Keratinocyte (primary cell): ENCODE measurements around the gene SLC30A7. TPM values are rescaled to one million over a fixed set of nuclear protein-coding genes. Genes with fewer than 3 reads are reported as not detected.

Experiments used
- DNase-seq: peaks from one replicate; pipeline ENCODE4 v3.0.0-alpha.2; 2011; ENCODE audit warnings: low read depth, missing footprints, low spot score
- FAIRE-seq: peaks from 2 replicates; lab custom pipeline; 2011; peaks lifted over from hg19 to GRCh38; lab: Jason Lieb, UNC
- H2AFZ ChIP-seq: 2 replicates; pipeline ENCODE4 v1.6.0; 2012; ENCODE audit warnings: low read length, control low read depth, inconsistent platforms; ENCODE audit not compliant: control insufficient read depth
- H3K27ac ChIP-seq: 2 replicates; pipeline ENCODE4 v1.5.1; 2011; ENCODE audit warnings: low read length; ENCODE audit not compliant: control insufficient read depth, insufficient read depth
- H3K27me3 ChIP-seq: 3 replicates; pipeline ENCODE4 v1.6.0; 2011; ENCODE audit warnings: low read length; ENCODE audit not compliant: control insufficient read depth, insufficient read depth; ENCODE audit errors: extremely low read depth
- H3K36me3 ChIP-seq, 2 experiments: 2 replicates in 1 of 2; 3 replicates in 1 of 2; pipeline ENCODE4 v1.5.1; 2011; ENCODE audit warnings: low read length in 2 of 2, mild to moderate bottlenecking in 1 of 2; ENCODE audit not compliant: control insufficient read depth in 2 of 2, insufficient read depth in 2 of 2; ENCODE audit errors: extremely low read depth in 1 of 2
- H3K4me1 ChIP-seq: 3 replicates; pipeline ENCODE4 v1.5.1; 2011; ENCODE audit warnings: low read length; ENCODE audit not compliant: control insufficient read depth, insufficient read depth; ENCODE audit errors: extremely low read depth
- H3K4me2 ChIP-seq: 3 replicates; pipeline ENCODE4 v1.6.0; 2011; ENCODE audit warnings: low read depth, low read length; ENCODE audit not compliant: control insufficient read depth, insufficient read depth; ENCODE audit errors: extremely low read depth
- H3K4me3 ChIP-seq, 3 experiments: fragments of 200-600 bp in 1 of 3; sonication (generic) in 1 of 3; 2 replicates in 2 of 3; 3 replicates in 1 of 3; pipeline ENCODE4 v1.5.1; 2011 to 2016; ENCODE audit warnings: low read length in 3 of 3, mild to moderate bottlenecking in 3 of 3, control low read depth in 2 of 3, inconsistent platforms in 1 of 3, low read depth in 1 of 3, mixed read lengths in 1 of 3, mixed run types in 1 of 3, moderate library complexity in 1 of 3; ENCODE audit not compliant: control insufficient read depth in 2 of 3, insufficient read depth in 2 of 3; ENCODE audit errors: extremely low read depth in 1 of 3
- H3K79me2 ChIP-seq: 2 replicates; pipeline ENCODE4 v1.6.0; 2012; ENCODE audit warnings: low read length; ENCODE audit not compliant: control insufficient read depth, insufficient read depth
- H3K9ac ChIP-seq: 3 replicates; pipeline ENCODE4 v1.6.0; 2011; ENCODE audit warnings: low read length; ENCODE audit not compliant: control insufficient read depth, insufficient read depth; ENCODE audit errors: extremely low read depth
- H3K9me1 ChIP-seq: 3 replicates; pipeline ENCODE4 v1.6.0; 2011; ENCODE audit warnings: low read length; ENCODE audit not compliant: control insufficient read depth, insufficient read depth; ENCODE audit errors: extremely low read depth
- H3K9me3 ChIP-seq: 2 replicates; pipeline ENCODE4 v1.5.1; 2012; ENCODE audit warnings: low read depth, low read length; ENCODE audit not compliant: control insufficient read depth
- H4K20me1 ChIP-seq: 3 replicates; pipeline ENCODE4 v1.6.0; 2011; ENCODE audit warnings: low read length; ENCODE audit not compliant: control insufficient read depth, insufficient read depth; ENCODE audit errors: extremely low read depth
- EZH2 ChIP-seq: IDR thresholded peaks from one replicate; pipeline ENCODE4 v1.6.1; 2012; ENCODE audit warnings: inconsistent platforms, mild to moderate bottlenecking, low read length, moderate library complexity
- dilution Hi-C: fragments of 300-500 bp; cut with MboI; formaldehyde crosslinking; loops from one replicate; pipeline ENCODE4 v1.7.0; 2020; ENCODE audit warnings: low sequenced_read_pairs; ENCODE audit not compliant: extremely low pct_ligation_motif_present
- polyA plus RNA-seq, 5 experiments: library from polyadenylated mRNA; depleted of rRNA in 3 of 5; stranded (reverse) in 3 of 5; stranded (forward) in 1 of 5; unstranded in 1 of 5; fragments of >200 nt; gene quantifications; 1 replicate in 1 of 5; 2 replicates in 3 of 5; 3 replicates in 1 of 5; pipeline versions ENCODE4 v1.2.1 to v1.2.3, GENCODE V29; 2011 to 2012; ENCODE audit warnings: missing spikeins in 2 of 5, low read depth in 1 of 5, low replicate concordance in 1 of 5
- TF ChIP-seq, protein P1 (sequence below), 3 experiments: IDR thresholded peaks in 1 of 3; conservative IDR thresholded peaks in 1 of 3; optimal IDR thresholded peaks in 1 of 3; 2 replicates in 2 of 3; 3 replicates in 1 of 3; pipeline versions ENCODE3 to v1.5.1; 2011; ENCODE audit warnings: low read length in 3 of 3, mild to moderate bottlenecking in 3 of 3, moderate library complexity in 2 of 3, control low read depth in 1 of 3, inconsistent platforms in 1 of 3; ENCODE audit not compliant: insufficient read depth in 2 of 3; ENCODE audit errors: extremely low read depth in 1 of 3

Gene SLC30A7
- polyA plus RNA-seq, 1 donor (not counting 4 experiments of a cell fraction or from before 2014, with no cell fraction given), result 15.1 TPM

DNA sequence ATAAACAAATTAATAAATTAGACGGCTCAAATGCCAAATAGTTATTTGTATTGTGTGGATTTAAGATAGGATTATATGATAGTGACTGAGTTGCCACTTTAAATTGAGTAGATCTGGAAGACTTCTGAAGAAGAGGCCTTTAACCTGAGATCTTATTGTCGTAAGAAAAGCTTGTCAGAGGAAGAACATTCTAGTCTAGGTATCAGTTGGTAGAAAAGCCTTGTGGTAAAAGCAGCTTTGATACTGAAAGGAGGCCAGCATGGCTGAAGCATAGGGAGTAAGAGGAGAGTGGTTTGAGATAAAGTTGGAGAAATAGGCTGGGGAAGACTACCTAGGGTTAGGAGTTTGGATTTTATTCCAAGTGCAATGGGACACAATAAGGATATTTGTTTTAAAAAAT lies 29.1 kb downstream of the SLC30A7 start:
- Histone ChIP-seq H3K9me3 (no peaks in the 10 kb centered on the region), H2AFZ (no peak overlapping the region), H3K9me1 (no peaks in the 10 kb centered on the region), H3K4me3 (no peak overlapping the region), H3K36me3 (peaks cover 10 to 12% of the 10 kb centered on the region in 2 experiments), H4K20me1 (no peaks in the 10 kb centered on the region), H3K27me3 (no peaks in the 10 kb centered on the region), H3K4me2 (no peak overlapping the region), H3K27ac (no peak overlapping the region), H3K9ac (no peak overlapping the region), H3K79me2 (no peaks in the 10 kb centered on the region), H3K4me1 (no peaks in the 10 kb centered on the region)
- DNase-seq (no peak), FAIRE-seq (no peak)
- TF ChIP-seq, protein P1, sequence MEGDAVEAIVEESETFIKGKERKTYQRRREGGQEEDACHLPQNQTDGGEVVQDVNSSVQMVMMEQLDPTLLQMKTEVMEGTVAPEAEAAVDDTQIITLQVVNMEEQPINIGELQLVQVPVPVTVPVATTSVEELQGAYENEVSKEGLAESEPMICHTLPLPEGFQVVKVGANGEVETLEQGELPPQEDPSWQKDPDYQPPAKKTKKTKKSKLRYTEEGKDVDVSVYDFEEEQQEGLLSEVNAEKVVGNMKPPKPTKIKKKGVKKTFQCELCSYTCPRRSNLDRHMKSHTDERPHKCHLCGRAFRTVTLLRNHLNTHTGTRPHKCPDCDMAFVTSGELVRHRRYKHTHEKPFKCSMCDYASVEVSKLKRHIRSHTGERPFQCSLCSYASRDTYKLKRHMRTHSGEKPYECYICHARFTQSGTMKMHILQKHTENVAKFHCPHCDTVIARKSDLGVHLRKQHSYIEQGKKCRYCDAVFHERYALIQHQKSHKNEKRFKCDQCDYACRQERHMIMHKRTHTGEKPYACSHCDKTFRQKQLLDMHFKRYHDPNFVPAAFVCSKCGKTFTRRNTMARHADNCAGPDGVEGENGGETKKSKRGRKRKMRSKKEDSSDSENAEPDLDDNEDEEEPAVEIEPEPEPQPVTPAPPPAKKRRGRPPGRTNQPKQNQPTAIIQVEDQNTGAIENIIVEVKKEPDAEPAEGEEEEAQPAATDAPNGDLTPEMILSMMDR (optimal IDR thresholded peaks at IDR 0.05 in 1 of 3, IDR thresholded peaks at IDR 0.05 in 1 of 3, conservative IDR thresholded peaks at IDR 0.05 in 1 of 3; ENCODE audit: extremely low read depth in 1 of 3, insufficient read depth in 2 of 3, low read length in 3 of 3), result no peak
- TF ChIP-seq EZH2, result no peak
- dilution Hi-C loops, result no loop called here

DNA sequence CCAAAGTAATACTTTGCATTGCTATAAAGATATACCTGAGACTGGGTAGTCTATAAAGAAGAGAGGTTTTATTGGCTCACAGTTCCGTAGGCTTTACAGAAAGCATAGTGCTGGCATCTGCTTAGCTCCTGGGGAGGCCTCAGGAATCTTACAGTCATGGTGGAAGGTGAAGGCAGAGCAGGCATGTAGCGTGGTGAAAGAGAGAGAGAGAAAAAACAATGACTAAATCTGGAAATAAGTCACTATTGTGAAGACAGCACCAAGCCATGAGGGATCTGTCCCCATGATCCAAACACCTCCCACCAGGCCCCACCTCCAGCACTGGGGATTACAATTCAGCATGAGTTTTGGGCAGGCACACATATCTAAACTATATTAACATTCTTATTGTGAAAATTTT lies 30.4 kb downstream of the SLC30A7 start:
- H3K4me3 ChIP-seq, result no peak overlapping the region
- no peaks in the 10 kb centered on the region for H3K79me2 ChIP-seq
- no peak overlapping the region for H3K27ac ChIP-seq
- FAIRE-seq, result no peak
- no peak overlapping the region for H3K9ac ChIP-seq
- no peaks in the 10 kb centered on the region for H3K9me1 ChIP-seq
- no peaks in the 10 kb centered on the region for H3K9me3 ChIP-seq
- no peak overlapping the region for H3K4me2 ChIP-seq
- H2AFZ ChIP-seq, result no peak overlapping the region
- TF ChIP-seq, protein P1 (optimal IDR thresholded peaks at IDR 0.05 in 1 of 3, IDR thresholded peaks at IDR 0.05 in 1 of 3, conservative IDR thresholded peaks at IDR 0.05 in 1 of 3; ENCODE audit: extremely low read depth in 1 of 3, insufficient read depth in 2 of 3, low read length in 3 of 3), result no peak
- TF ChIP-seq EZH2, result no peak
- dilution Hi-C loops, result no loop called here
- peaks cover 10 to 16% of the 10 kb centered on the region in 2 experiments for H3K36me3 ChIP-seq
- DNase-seq, result no peak
- no peaks in the 10 kb centered on the region for H3K4me1 ChIP-seq
- H3K27me3 ChIP-seq, result no peaks in the 10 kb centered on the region
- no peaks in the 10 kb centered on the region for H4K20me1 ChIP-seq
